ENCODE measurements around the gene ARHGEF28. TPM values are rescaled to one million over a fixed set of nuclear protein-coding genes. Genes with fewer than 3 reads are reported as not detected.

The ARHGEF28 gene
- polyA plus RNA-seq, 3 donors, result not detected

DNA sequence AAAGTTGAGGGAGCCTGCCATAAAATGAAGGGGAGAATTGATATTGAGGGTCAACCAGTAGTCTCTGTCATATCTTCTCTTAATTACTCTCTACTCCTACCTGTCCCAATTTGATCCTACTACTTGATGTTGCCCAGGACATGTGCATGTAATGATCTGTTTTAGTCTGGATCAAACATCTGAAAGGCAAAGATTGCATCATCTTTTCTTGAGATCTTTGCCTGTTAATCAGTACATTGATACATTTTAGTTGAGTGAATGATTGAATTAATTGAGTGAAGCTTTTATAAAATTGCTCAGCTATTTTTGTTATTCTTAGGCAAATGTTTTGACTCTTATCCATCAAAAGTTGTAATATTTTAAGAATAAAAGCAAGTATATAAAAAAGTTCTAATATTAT is 21.7 kb downstream of the ARHGEF28 start:
- Mint-ChIP-seq H3K9me3 (peaks cover 0 to 4% (median 0%) of the 10 kb centered on the region in 7 donors), H3K4me3 (no peak overlapping the region), H3K27me3 (ENCODE audit: low read depth in 3 of 3) (peaks cover 2 to 7% (median 6%) of the 10 kb centered on the region in 3 donors), H3K27ac (no peak overlapping the region), H3K36me3 (no peaks in the 10 kb centered on the region), H3K4me1 (no peaks in the 10 kb centered on the region)
- TF ChIP-seq, protein P1, sequence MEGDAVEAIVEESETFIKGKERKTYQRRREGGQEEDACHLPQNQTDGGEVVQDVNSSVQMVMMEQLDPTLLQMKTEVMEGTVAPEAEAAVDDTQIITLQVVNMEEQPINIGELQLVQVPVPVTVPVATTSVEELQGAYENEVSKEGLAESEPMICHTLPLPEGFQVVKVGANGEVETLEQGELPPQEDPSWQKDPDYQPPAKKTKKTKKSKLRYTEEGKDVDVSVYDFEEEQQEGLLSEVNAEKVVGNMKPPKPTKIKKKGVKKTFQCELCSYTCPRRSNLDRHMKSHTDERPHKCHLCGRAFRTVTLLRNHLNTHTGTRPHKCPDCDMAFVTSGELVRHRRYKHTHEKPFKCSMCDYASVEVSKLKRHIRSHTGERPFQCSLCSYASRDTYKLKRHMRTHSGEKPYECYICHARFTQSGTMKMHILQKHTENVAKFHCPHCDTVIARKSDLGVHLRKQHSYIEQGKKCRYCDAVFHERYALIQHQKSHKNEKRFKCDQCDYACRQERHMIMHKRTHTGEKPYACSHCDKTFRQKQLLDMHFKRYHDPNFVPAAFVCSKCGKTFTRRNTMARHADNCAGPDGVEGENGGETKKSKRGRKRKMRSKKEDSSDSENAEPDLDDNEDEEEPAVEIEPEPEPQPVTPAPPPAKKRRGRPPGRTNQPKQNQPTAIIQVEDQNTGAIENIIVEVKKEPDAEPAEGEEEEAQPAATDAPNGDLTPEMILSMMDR (IDR thresholded peaks at IDR 0.05), result no peak
- H3K4me3 ChIP-seq (replicated peaks in 1 of 3; ENCODE audit: low read depth in 2 of 3, low read length in 3 of 3), result no peak overlapping the region
- no peak overlapping the region for H3K4me2 ChIP-seq (replicated peaks; ENCODE audit: extremely low read depth, low read length, poor library complexity, severe bottlenecking)
- no peak overlapping the region for H3K9ac ChIP-seq (ENCODE audit: insufficient read depth, low read length, poor library complexity, severe bottlenecking)
- no peaks in the 10 kb centered on the region for H3K36me3 ChIP-seq (replicated peaks in 1 of 2; ENCODE audit: control insufficient read depth in 1 of 2, insufficient read depth in 2 of 2, low read length in 2 of 2)
- DNase-seq, result no peak
- intact Hi-C loops (cut with micrococcal nuclease), result no loop called here
- H3K27me3 ChIP-seq (ENCODE audit: control insufficient read depth in 2 of 2, insufficient read depth in 2 of 2, low read length in 2 of 2), result no peaks in the 10 kb centered on the region
- H3K79me2 ChIP-seq (ENCODE audit: insufficient read depth, low read length), result no peaks in the 10 kb centered on the region
- H3K4me1 ChIP-seq (ENCODE audit: control insufficient read depth in 1 of 2, insufficient read depth in 2 of 2, low read length in 2 of 2), result no peaks in the 10 kb centered on the region
- no peak overlapping the region for H3K27ac ChIP-seq (ENCODE audit: low read depth in 1 of 2, low read length in 2 of 2)
- no peaks in the 10 kb centered on the region for H3K9me3 ChIP-seq (replicated peaks in 1 of 2; ENCODE audit: control insufficient read depth in 1 of 2, insufficient read depth in 1 of 2, low read length in 2 of 2)
- H4K20me1 ChIP-seq (ENCODE audit: insufficient read depth, low read length), result no peaks in the 10 kb centered on the region
- no peak overlapping the region for H2AFZ ChIP-seq (ENCODE audit: insufficient read depth, low read depth, low read length, poor library complexity, severe bottlenecking)

DNA sequence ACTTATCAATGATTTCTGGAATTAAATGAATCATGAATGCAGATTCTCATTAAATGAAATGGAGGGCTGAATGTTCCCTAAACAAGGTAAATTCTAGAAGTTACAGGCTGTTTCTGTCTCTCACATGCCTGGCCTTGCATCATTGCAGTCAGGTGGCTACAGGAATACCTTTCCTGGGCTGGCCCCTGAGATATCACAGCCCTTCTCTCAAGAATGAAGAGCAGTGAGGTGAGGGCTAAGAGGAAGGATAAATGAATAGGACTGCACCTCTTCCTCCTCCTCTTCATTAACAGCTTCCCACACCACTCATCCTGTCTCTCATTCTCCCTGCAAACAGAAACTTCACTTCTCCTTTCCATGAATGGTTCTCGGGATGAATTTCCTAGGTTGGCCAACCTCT is 22.5 kb downstream of the ARHGEF28 start:
- H3K4me3 ChIP-seq (replicated peaks in 1 of 3; ENCODE audit: low read depth in 2 of 3, low read length in 3 of 3), result no peak overlapping the region
- peaks cover 0 to 4% (median 0%) of the 10 kb centered on the region in 7 donors for H3K9me3 Mint-ChIP-seq
- H3K4me1 ChIP-seq (ENCODE audit: control insufficient read depth in 1 of 2, insufficient read depth in 2 of 2, low read length in 2 of 2), result no peaks in the 10 kb centered on the region
- H3K9me3 ChIP-seq (replicated peaks in 1 of 2; ENCODE audit: control insufficient read depth in 1 of 2, insufficient read depth in 1 of 2, low read length in 2 of 2), result no peaks in the 10 kb centered on the region
- peaks cover 2 to 7% (median 6%) of the 10 kb centered on the region in 3 donors for H3K27me3 Mint-ChIP-seq (ENCODE audit: low read depth in 3 of 3)
- no peaks in the 10 kb centered on the region for H3K36me3 Mint-ChIP-seq
- H2AFZ ChIP-seq (ENCODE audit: insufficient read depth, low read depth, low read length, poor library complexity, severe bottlenecking), result no peak overlapping the region
- H4K20me1 ChIP-seq (ENCODE audit: insufficient read depth, low read length), result no peaks in the 10 kb centered on the region
- H3K27ac Mint-ChIP-seq, result no peak overlapping the region
- H3K9ac ChIP-seq (ENCODE audit: insufficient read depth, low read length, poor library complexity, severe bottlenecking), result no peak overlapping the region
- DNase-seq, result no peak
- H3K27ac ChIP-seq (ENCODE audit: low read depth in 1 of 2, low read length in 2 of 2), result no peak overlapping the region
- intact Hi-C loops (cut with micrococcal nuclease), result no loop called here
- H3K36me3 ChIP-seq (replicated peaks in 1 of 2; ENCODE audit: control insufficient read depth in 1 of 2, insufficient read depth in 2 of 2, low read length in 2 of 2), result no peaks in the 10 kb centered on the region
- no peaks in the 10 kb centered on the region for H3K79me2 ChIP-seq (ENCODE audit: insufficient read depth, low read length)
- H3K27me3 ChIP-seq (ENCODE audit: control insufficient read depth in 2 of 2, insufficient read depth in 2 of 2, low read length in 2 of 2), result no peaks in the 10 kb centered on the region
- H3K4me1 Mint-ChIP-seq, result no peaks in the 10 kb centered on the region
- no peak overlapping the region for H3K4me3 Mint-ChIP-seq
- TF ChIP-seq, protein P1 (IDR thresholded peaks at IDR 0.05), result no peak
- WGBS (ENCODE audit: insufficient coverage), result no CpG with 5 or more reads among the region's 1 CpG
- no peak overlapping the region for H3K4me2 ChIP-seq (replicated peaks; ENCODE audit: extremely low read depth, low read length, poor library complexity, severe bottlenecking)

All from CD14-positive monocyte (primary cell).